Activated CD8-positive, alpha-beta T cell treated with anti-CD3 and anti-CD28 coated beads, Interleukin-2, amount 10 ng/mL, durations not matched to agents 7 days and 5 days (primary cell): ENCODE data around the gene NRDE2. TPM values are rescaled to one million over a fixed set of nuclear protein-coding genes. Genes with fewer than 3 reads are reported as not detected.
"Not testable (repeated sequence)": the region's sequence is repeated elsewhere in the genome, so short reads cannot be mapped to it uniquely, and the experiment has no call there.

ENCODE experiments used
- ATAC-seq: fragments of 150-1000 bp; cut with Tn5 transposase; one replicate; pipeline ENCODE4 v1.10.0; 2021; ENCODE audit warnings: moderate library complexity
- CTCF ChIA-PET: fragments of 350-600 bp; sonication (Branson Sonifier 250); formaldehyde crosslinking; loops from one replicate; lab custom pipeline; 2021; ENCODE audit warnings: antibody characterized with exemption; lab: Charles Lee
- POLR2A ChIA-PET: fragments of 350-600 bp; sonication (Branson Sonifier 250); formaldehyde crosslinking; loops from one replicate; lab custom pipeline; 2021; ENCODE audit warnings: antibody characterized with exemption; lab: Charles Lee
- DNase-seq: peaks from one replicate; pipeline ENCODE4 v3.0.0-alpha.2; 2020
- H3K27ac Mint-ChIP-seq: one replicate; pipeline ENCODE4 v1.8.0; 2021; ENCODE audit warnings: mild to moderate bottlenecking, mixed read lengths
- H3K27me3 Mint-ChIP-seq: one replicate; pipeline ENCODE4 v1.8.0; 2021; ENCODE audit warnings: low read depth, mixed read lengths
- H3K36me3 Mint-ChIP-seq: one replicate; pipeline ENCODE4 v1.8.0; 2021; ENCODE audit warnings: low read depth, mixed read lengths
- H3K4me1 Mint-ChIP-seq: one replicate; pipeline ENCODE4 v1.8.0; 2021; ENCODE audit warnings: low read depth, mixed read lengths
- H3K4me3 Mint-ChIP-seq: one replicate; pipeline ENCODE4 v1.8.0; 2021; ENCODE audit warnings: mild to moderate bottlenecking, mixed read lengths
- H3K9me3 Mint-ChIP-seq: one replicate; pipeline ENCODE4 v1.8.0; 2022; ENCODE audit warnings: mixed read lengths; ENCODE audit not compliant: insufficient read depth
- total RNA-seq, 2 experiments: library from RNA; stranded (reverse); gene quantifications; one replicate each; pipeline ENCODE4 v1.2.3, GENCODE V29; 2021

The NRDE2 gene
- total RNA-seq, 2 experiments from 2014 or later: 22.1 to 23.5 TPM

DNA sequence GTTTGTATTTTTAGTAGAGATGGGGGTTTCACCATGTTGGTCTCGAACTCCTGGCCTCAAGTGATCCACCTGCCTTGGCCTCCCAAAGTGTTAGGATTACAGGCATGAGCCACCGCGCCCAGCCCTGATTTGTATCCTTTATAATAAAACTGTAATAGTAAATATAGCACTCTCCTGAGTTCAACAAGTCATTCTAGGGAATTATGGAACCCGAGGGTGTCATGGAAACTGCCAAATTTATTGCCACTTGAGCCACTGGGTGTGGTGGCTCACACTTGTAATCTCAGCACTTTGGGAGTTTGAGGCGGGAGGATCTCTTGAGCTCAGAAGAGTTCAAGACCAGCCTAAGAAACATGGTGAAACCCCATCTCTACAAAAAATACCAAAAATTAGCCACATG, 9.5 kb upstream of the NRDE2 start:
- DNase-seq, H3K36me3 Mint-ChIP-seq, CTCF ChIA-PET, H3K4me3 Mint-ChIP-seq, H3K27ac Mint-ChIP-seq, ATAC-seq, H3K4me1 Mint-ChIP-seq, H3K9me3 Mint-ChIP-seq: not testable (repeated sequence)
- POLR2A ChIA-PET: interaction anchor here (0.5 to 0.7 kb wide), 3 partner anchors 8 to 173 kb away, joined by 3 to 4 read pairs (median 3); no protein-coding TSS in a partner anchor
- H3K27me3 Mint-ChIP-seq: peaks cover 21% of the 10 kb centered on the region

DNA sequence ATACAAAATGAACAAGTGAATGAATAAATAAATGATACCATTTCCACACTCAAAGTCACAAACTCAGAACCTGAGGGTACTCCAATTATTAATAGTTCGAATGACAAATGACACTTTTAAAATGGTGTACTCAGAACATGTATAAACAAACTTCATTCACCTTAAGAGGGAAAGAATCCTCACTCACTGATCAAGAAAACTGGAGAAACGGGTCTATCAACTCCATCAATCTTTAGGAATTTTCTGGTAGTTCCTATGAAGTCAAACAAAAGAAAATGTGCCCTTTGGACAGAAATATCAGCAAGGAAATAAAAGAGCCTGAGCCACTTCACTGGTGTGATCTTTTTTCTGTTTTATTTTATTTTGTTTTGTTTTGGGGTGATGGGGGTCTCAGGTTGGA, 5.2 kb upstream of the NRDE2 start:
- DNase-seq (no peak), ATAC-seq (no peak)
- H3K9me3 Mint-ChIP-seq: no peaks in the 10 kb centered on the region
- peaks cover 29% of the 10 kb centered on the region for H3K27me3 Mint-ChIP-seq
- H3K27ac Mint-ChIP-seq: no peak overlapping the region
- H3K36me3 Mint-ChIP-seq: no peaks in the 10 kb centered on the region
- no peak overlapping the region for H3K4me3 Mint-ChIP-seq
- ChIA-PET CTCF (no interaction called here), POLR2A (no interaction called here)
- H3K4me1 Mint-ChIP-seq: peaks cover 5% of the 10 kb centered on the region

DNA sequence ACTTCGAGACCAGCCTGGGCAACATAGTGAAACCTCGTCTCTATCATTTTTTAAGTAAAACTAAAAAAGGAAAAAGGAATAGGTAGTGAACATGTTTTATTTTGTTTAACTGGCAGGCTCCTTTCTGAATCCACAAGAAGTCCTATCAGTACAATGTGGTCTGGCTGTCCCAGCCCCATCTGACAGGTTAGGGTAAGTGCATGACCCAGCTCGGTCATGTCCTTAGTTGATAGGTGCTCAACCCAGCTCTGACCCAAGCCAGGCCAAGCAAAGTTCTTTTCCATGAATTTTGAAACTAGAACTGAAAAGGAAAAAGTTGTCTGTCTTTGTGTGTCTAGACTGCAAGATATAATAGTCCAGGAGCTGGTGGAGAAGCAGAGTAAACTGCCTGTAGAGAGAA, 4.7 kb upstream of the NRDE2 start:
- H3K9me3 Mint-ChIP-seq: no peaks in the 10 kb centered on the region

DNA sequence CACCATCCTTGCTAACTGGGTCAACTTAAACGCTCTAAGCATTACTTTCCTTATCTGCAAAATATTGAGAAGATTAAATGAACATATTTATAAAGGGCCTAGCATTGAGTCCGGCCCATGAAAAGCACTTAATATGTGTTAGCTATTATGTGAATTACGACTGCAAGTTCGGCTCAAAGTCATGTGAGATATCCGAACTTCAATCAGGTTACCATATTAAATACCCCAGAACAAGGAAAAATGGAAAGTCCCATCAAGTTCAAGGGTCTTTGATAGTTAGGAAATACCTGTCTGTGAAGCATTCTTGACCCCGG, 487 bp upstream of the NRDE2 start:
- peaks cover 20% of the 10 kb centered on the region for H3K4me1 Mint-ChIP-seq
- CTCF ChIA-PET: interaction anchor here (1.0 to 1.7 kb wide), 2 partner anchors 31 to 44 kb away, joined by 3 to 4 read pairs; no protein-coding TSS in a partner anchor
- ATAC-seq: no peak
- POLR2A ChIA-PET: interaction anchor here (0.6 to 2.6 kb wide), 3 partner anchors 51 to 1730 kb away, joined by 3 to 33 read pairs (median 5); no protein-coding TSS in a partner anchor
- H3K36me3 Mint-ChIP-seq: peaks cover 7% of the 10 kb centered on the region
- peak overlapping the region; percentile 84 for H3K4me3 Mint-ChIP-seq
- H3K27me3 Mint-ChIP-seq: peaks cover 17% of the 10 kb centered on the region
- peak overlapping the region; percentile 90 for H3K27ac Mint-ChIP-seq
- H3K9me3 Mint-ChIP-seq: no peaks in the 10 kb centered on the region
- DNase-seq: no peak

More for the DNA sequence above, 4.7 kb upstream of the NRDE2 start:
- POLR2A ChIA-PET: no interaction called here
- peaks cover 29% of the 10 kb centered on the region for H3K27me3 Mint-ChIP-seq
- CTCF ChIA-PET: no interaction called here
- H3K4me1 Mint-ChIP-seq: peaks cover 5% of the 10 kb centered on the region
- no peak overlapping the region for H3K27ac Mint-ChIP-seq
- no peak overlapping the region for H3K4me3 Mint-ChIP-seq
- ATAC-seq (no peak), DNase-seq (no peak)
- H3K36me3 Mint-ChIP-seq: no peaks in the 10 kb centered on the region

DNA sequence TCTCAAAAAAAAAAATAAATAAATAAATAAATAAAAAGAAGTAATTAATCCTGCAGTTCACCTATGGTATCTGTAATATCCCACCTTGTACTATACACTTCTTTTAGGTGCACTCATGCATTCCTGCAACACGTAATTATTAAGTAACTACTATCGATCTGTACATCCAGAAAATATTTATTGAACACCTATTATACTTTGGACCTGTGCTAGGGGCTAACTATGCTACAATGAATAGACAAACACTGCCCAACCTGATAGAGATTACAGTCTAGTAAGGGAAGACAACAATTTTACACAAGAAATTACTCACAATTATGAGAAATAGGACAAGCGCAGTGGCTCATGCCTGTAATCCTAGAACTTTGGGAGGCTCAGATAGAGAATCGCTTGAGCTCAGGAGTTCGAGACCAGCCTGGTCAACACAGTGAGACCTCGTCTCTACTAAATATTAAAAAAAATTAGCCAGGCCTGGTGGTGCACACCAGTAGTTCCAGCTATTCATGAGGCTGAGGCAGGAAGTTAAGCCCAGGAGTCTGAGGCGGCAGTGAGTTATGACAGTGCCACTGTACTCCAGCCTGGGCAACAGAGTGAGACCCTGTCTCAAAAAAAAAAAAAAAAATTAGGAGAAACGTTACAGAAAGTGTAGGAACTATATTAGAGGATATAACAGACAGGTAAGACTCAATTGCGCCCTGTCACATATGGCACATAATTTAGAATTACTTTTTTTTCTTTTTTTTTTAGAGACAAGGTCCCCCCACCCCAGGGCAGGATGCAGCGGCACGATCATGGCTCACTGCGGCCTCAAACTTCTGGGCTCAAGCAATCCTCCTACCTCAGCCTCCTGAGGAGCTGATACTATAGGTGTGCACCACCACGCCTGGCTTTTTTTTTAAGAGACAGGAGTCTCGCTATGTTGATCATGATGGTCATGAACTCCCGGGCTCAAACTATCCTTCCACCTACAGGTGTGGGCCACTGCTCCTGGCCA, 1.2 kb downstream of the NRDE2 start:
- peak overlapping the region; percentile 84 for H3K4me3 Mint-ChIP-seq
- H3K27me3 Mint-ChIP-seq: peaks cover 8% of the 10 kb centered on the region
- peaks cover 7% of the 10 kb centered on the region for H3K36me3 Mint-ChIP-seq
- peaks cover 20% of the 10 kb centered on the region for H3K4me1 Mint-ChIP-seq
- ChIA-PET POLR2A (interaction anchor here (0.7 to 2.6 kb wide), 4 partner anchors 17 to 67 kb away, joined by 3 to 33 read pairs (median 4); partner anchors contain the start of gene CALM1), CTCF (interaction anchor here (1.3 to 1.5 kb wide), 2 partner anchors 29 to 70 kb away, joined by 4 read pairs; no protein-coding TSS in a partner anchor)
- no peaks in the 10 kb centered on the region for H3K9me3 Mint-ChIP-seq
- ATAC-seq (no peak), DNase-seq (no peak)
- peak overlapping the region; percentile 90 for H3K27ac Mint-ChIP-seq

DNA sequence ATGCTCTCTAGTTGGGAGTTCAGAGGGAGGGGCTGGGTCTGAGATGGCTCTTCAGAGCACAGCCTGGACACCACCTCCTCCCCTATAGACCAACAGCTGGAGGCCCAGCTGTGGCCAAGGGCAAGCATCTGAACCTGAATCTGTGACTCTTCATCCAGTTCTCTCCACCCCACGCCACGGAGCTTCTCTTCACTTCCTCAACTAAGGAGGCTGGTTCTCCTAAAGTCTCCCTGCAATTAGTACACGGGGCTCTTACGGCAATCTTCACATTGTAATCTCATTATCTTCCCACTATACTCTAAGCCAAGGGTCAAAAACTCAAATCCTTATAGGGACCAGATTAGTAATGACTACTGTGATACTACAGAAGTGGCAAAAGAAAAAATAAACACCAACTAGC, 9.8 kb downstream of the NRDE2 start:
- ATAC-seq (no peak), DNase-seq (no peak)
- Mint-ChIP-seq H3K4me1 (peaks cover 13% of the 10 kb centered on the region), H3K27me3 (no peaks in the 10 kb centered on the region), H3K4me3 (no peak overlapping the region), H3K36me3 (peaks cover 23% of the 10 kb centered on the region), H3K9me3 (peaks cover 9% of the 10 kb centered on the region), H3K27ac (no peak overlapping the region)
- ChIA-PET CTCF (no interaction called here), POLR2A (no interaction called here)

DNA sequence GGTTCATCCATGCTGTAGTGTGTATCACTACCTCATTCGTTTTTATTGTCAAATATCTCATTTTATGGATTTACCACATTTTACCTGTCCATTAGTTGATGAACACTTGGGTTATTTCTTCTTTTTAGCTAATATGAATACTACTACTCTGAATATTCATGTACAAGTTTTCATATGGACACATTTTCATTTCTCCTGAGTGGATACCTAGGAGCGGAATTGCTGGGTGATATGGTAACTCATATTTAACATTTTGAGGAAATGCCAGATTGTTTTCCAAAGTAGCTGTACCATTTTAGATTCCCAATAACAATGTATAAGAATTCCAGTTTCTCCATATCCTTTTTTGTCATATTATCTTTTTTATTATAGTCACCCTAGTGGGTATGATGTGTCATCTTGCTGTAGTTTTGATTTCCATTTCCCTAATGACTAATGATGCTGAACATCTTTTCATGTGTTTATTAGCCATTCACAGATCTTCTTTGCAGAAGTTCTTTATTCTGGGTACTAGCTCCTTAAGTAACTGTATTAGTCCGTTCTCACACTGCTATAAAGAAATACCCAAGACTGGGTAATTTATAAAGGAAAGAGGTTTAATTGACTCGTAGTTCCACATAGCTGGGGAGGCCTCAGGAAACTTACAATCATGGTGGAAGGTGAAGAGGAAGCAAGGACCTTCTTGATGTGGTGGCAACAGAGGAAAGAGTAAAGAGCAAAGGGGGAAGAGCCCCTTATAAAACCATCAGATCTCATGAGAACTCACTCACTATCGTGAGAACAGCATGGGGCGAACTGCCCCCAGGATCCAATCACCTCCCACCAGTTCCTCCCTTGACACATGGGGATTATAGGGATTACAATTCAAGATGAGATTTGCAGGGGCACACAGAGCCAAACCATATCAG, 11.9 kb downstream of the NRDE2 start:
- Mint-ChIP-seq H3K9me3 (peaks cover 9% of the 10 kb centered on the region), H3K4me3 (no peak overlapping the region), H3K27ac (peak overlapping the region; percentile 53), H3K27me3 (no peaks in the 10 kb centered on the region), H3K4me1 (peaks cover 13% of the 10 kb centered on the region), H3K36me3 (peaks cover 34% of the 10 kb centered on the region)
- ATAC-seq: no peak
- POLR2A ChIA-PET: no interaction called here
- DNase-seq: no peak
- CTCF ChIA-PET: no interaction called here

DNA sequence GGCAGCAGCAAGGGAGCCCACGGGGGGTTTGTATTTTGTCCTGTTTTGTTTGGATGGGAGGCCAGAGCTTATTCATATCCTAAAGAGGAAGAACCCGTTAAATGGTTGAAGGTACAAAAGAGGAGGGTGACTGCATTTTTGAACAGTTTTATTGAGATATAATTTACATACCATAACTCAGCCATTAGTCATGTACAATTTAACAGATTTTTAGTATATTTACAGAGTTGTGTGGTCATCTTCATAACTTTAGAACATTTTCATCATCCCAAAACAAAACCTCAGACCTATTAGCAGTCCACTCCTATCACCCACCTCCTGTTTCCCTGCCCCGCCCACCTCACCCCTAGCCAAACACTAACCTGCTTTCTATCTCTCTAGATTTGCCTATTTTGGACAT, 12.6 kb downstream of the NRDE2 start:
- H3K9me3 Mint-ChIP-seq: peaks cover 9% of the 10 kb centered on the region
- H3K27me3 Mint-ChIP-seq: no peaks in the 10 kb centered on the region
- H3K4me3 Mint-ChIP-seq: no peak overlapping the region
- DNase-seq (no peak), ATAC-seq (no peak)
- ChIA-PET POLR2A (no interaction called here), CTCF (no interaction called here)
- H3K27ac Mint-ChIP-seq: no peak overlapping the region
- H3K4me1 Mint-ChIP-seq: peaks cover 13% of the 10 kb centered on the region
- H3K36me3 Mint-ChIP-seq: peaks cover 34% of the 10 kb centered on the region

DNA sequence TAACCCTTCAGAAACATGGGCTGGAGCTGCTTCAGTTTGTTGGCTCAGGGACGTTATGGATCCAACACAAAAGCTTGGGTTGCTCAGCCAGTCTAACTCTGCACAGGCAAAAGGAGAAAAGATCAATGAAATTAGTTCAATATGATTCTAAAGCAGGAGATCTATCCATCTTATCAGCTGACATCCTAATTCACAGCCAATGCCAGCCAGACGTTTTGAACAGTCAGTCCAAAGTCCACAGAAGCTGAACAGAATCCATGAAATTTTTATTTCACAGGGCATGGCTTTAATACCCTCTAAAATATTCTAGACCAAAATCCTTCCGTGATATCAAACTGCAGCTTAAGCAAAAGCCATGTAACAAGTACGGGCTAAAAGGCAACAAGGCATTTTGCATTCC, 13.7 kb downstream of the NRDE2 start:
- peaks cover 9% of the 10 kb centered on the region for H3K9me3 Mint-ChIP-seq
- DNase-seq (no peak), ATAC-seq (no peak)
- ChIA-PET POLR2A (interaction anchor here (1.3 kb wide), 1 partner anchor 66 kb away, joined by 3 read pairs; no protein-coding TSS in a partner anchor), CTCF (interaction anchor here (0.7 to 1.0 kb wide), 2 partner anchors 379 to 758 kb away, joined by 3 to 6 read pairs; no protein-coding TSS in a partner anchor)
- H3K36me3 Mint-ChIP-seq: peaks cover 38% of the 10 kb centered on the region
- H3K4me3 Mint-ChIP-seq: no peak overlapping the region
- H3K27me3 Mint-ChIP-seq: no peaks in the 10 kb centered on the region
- no peak overlapping the region for H3K27ac Mint-ChIP-seq
- peaks cover 13% of the 10 kb centered on the region for H3K4me1 Mint-ChIP-seq

DNA sequence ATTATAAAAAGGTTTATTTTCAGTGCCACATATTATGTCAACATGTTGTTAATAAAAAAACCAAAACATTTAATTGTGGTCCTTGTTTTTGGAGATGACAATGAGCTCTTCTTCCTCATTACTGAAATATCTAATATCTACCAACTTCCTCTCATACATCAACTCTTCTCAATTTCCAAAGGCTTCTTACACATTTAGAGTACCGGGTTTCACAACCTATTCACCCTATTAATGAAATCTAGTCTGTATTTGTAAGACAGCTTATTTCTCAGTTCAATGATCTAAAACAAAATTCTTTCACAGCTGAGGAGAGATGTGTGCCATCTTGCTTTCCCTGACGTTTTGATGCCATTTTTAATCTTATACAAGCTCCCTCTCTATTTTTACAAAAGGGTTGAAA, 14.5 kb downstream of the NRDE2 start:
- H3K36me3 Mint-ChIP-seq: peaks cover 41% of the 10 kb centered on the region
- ChIA-PET CTCF (interaction anchor here (1.0 kb wide), 1 partner anchor 380 kb away, joined by 6 read pairs; no protein-coding TSS in a partner anchor), POLR2A (interaction anchor here (1.3 kb wide), 1 partner anchor 67 kb away, joined by 3 read pairs; no protein-coding TSS in a partner anchor)
- H3K4me3 Mint-ChIP-seq: no peak overlapping the region
- peaks cover 9% of the 10 kb centered on the region for H3K9me3 Mint-ChIP-seq
- ATAC-seq: no peak
- peaks cover 13% of the 10 kb centered on the region for H3K4me1 Mint-ChIP-seq
- DNase-seq: no peak
- no peaks in the 10 kb centered on the region for H3K27me3 Mint-ChIP-seq
- H3K27ac Mint-ChIP-seq: no peak overlapping the region

DNA sequence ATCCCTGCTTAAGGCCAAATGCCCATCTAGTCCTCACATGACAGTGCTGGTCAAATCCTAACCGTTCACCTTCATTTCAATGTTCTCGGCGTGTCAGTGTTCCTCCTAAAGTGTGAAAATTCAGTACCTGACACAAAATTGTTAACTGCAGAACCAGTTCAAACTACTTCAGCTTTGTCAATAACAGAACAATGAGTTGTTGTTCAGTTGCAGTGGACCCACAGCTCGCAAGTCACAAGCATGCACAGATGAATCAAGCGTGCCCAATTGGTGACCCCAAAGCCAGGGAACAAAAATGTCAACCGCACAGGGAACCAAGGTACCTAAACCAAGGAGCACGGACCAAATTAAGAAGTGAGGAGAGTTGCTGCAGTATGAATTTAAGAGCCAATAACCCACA, 23.2 kb downstream of the NRDE2 start:
- Mint-ChIP-seq H3K9me3 (no peaks in the 10 kb centered on the region), H3K27me3 (no peaks in the 10 kb centered on the region), H3K27ac (no peak overlapping the region), H3K4me3 (no peak overlapping the region), H3K4me1 (no peaks in the 10 kb centered on the region), H3K36me3 (peaks cover 44% of the 10 kb centered on the region)
- DNase-seq (no peak), ATAC-seq (no peak)
- ChIA-PET CTCF (interaction anchor here (1.0 kb wide), 1 partner anchor 91 kb away, joined by 3 read pairs; no protein-coding TSS in a partner anchor), POLR2A (no interaction called here)
